HFFc6 (cell line): ENCODE results near the gene GALP. TPM values are rescaled to one million over a fixed set of nuclear protein-coding genes. Genes with fewer than 3 reads are reported as not detected.

ENCODE experiments used
- DNase-seq: peaks from one replicate; pipeline ENCODE4 v3.0.0-alpha.2; 2018
- H3K27ac Mint-ChIP-seq: 2 replicates; pipeline ENCODE4 v1.8.0; 2020; ENCODE audit warnings: mild to moderate bottlenecking, mixed read lengths
- H3K27me3 Mint-ChIP-seq: 2 replicates; pipeline ENCODE4 v1.8.0; 2021; ENCODE audit warnings: mild to moderate bottlenecking, moderate library complexity, mixed read lengths; ENCODE audit not compliant: insufficient read depth
- H3K36me3 Mint-ChIP-seq: 2 replicates; pipeline ENCODE4 v1.8.0; 2021; ENCODE audit warnings: low read depth, mixed read lengths
- H3K4me1 Mint-ChIP-seq: 2 replicates; pipeline ENCODE4 v1.8.0; 2020; ENCODE audit warnings: low read depth, mixed read lengths
- H3K4me3 Mint-ChIP-seq: 2 replicates; pipeline ENCODE4 v1.8.0; 2020; ENCODE audit warnings: mild to moderate bottlenecking, moderate library complexity, mixed read lengths
- H3K9me3 Mint-ChIP-seq: 2 replicates; pipeline ENCODE4 v1.8.0; 2020; ENCODE audit warnings: mild to moderate bottlenecking, mixed read lengths
- total RNA-seq, 6 experiments: library from RNA; stranded (reverse); fragmentation: NEBNext Ultra II Directional; extraction: Animal tissue kit (Norgen Biotek cat#: 25700); gene quantifications; 2 replicates in 1 of 6; 3 replicates in 5 of 6; pipeline ENCODE4 v1.2.3, GENCODE V29; 2021
- TF ChIP-seq, protein P1 (sequence below): fragments of 200-600 bp; sonication (generic); IDR thresholded peaks from 2 replicates; pipeline ENCODE4 v1.5.0; 2021; ENCODE audit warnings: antibody characterized with exemption, mild to moderate bottlenecking

Gene GALP
- total RNA-seq, 6 experiments from 2014 or later: not detected

DNA sequence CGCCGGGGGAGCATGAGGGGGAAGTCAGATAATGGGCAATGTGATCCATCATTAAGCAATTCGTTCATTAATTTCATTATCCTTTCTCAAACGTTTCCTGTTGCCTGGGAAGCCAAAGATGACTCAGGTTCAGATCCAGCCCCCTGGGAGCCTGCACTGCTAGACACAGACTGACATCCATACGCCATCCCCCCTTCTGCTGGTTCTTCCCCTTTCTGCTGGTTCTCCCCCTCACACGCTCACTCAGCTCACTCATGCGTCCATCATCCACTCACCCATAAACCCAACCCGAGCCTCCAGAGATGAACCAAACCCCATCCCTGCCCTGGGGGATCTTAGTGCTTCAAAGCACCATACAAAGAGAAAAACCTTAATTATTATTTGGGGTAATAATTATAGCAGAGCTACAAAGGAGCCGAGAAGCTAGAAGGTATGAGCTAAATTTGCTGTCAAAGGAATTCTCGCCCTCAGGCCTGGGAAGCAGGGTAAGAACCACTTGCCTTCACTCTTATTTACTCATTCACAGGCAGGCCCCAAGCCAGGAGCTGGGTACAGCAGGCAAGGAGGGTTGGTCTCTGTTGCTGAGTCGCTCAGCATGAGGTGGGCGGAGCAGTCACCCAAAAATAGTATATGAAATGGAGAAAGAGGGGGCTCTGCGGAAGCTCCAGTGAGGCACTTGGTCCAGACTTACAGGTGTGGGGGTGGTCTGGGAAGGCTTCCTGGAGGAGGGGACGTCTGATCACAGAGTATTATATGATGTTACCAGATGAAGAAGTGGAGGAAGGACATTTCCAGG lies 41.8 kb upstream of the GALP start:
- peaks cover 14% of the 10 kb centered on the region for H3K4me1 Mint-ChIP-seq
- TF ChIP-seq, protein P1, sequence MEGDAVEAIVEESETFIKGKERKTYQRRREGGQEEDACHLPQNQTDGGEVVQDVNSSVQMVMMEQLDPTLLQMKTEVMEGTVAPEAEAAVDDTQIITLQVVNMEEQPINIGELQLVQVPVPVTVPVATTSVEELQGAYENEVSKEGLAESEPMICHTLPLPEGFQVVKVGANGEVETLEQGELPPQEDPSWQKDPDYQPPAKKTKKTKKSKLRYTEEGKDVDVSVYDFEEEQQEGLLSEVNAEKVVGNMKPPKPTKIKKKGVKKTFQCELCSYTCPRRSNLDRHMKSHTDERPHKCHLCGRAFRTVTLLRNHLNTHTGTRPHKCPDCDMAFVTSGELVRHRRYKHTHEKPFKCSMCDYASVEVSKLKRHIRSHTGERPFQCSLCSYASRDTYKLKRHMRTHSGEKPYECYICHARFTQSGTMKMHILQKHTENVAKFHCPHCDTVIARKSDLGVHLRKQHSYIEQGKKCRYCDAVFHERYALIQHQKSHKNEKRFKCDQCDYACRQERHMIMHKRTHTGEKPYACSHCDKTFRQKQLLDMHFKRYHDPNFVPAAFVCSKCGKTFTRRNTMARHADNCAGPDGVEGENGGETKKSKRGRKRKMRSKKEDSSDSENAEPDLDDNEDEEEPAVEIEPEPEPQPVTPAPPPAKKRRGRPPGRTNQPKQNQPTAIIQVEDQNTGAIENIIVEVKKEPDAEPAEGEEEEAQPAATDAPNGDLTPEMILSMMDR: no peak

GRCh38 chr19:56134654-56134921 lies 41.2 kb upstream of the GALP start:
- Mint-ChIP-seq H3K27ac (peak overlapping the region; percentile 6; the same call in 1 of the 2 replicates), H3K36me3 (no peaks in the 10 kb centered on the region)
- TF ChIP-seq, protein P1: no peak

More for the DNA sequence above, 41.8 kb upstream of the GALP start:
- Mint-ChIP-seq H3K27ac (peak overlapping the region; percentile 6; the same call in 1 of the 2 replicates), H3K4me3 (no peak overlapping the region), H3K9me3 (no peaks in the 10 kb centered on the region), H3K36me3 (no peaks in the 10 kb centered on the region), H3K27me3 (peaks cover 2% of the 10 kb centered on the region; the same call in 1 of the 2 replicates)
- peak; percentile 40 for DNase-seq

DNA sequence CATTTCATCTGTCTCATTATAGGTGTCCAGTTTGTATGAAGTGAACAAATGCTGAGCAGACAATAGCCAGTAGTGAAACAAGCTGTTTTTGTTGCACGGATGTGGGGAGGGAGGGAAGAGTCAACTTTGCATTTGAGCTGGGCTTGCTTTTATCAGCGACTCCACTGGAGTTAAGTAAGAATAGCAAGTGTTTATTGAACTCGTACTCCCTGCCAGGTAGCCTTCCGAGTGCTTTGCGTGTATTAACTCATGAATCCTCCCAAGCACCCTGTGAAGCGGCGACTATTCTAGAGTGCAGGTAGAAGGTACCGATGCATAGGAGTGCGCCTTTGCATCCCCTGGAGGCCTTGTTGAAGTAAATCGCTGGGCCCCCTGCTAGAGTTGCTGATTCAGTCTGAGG lies 39.4 kb upstream of the GALP start:
- no peak for DNase-seq
- Mint-ChIP-seq H3K27me3 (peaks cover 2% of the 10 kb centered on the region; the same call in 1 of the 2 replicates), H3K4me3 (no peak overlapping the region), H3K9me3 (no peaks in the 10 kb centered on the region), H3K4me1 (peaks cover 25% of the 10 kb centered on the region), H3K27ac (no peak overlapping the region), H3K36me3 (no peaks in the 10 kb centered on the region)
- TF ChIP-seq, protein P1: no peak

More at GRCh38 chr19:56134654-56134921, 41.2 kb upstream of the GALP start:
- DNase-seq: no peak
- Mint-ChIP-seq H3K4me3 (no peak overlapping the region), H3K27me3 (peaks cover 2% of the 10 kb centered on the region; the same call in 1 of the 2 replicates), H3K4me1 (peaks cover 16% of the 10 kb centered on the region), H3K9me3 (no peaks in the 10 kb centered on the region)

- H3K36me3 Mint-ChIP-seq: no peaks in the 10 kb centered on the region
- DNase-seq: no peak
- H3K4me3 Mint-ChIP-seq: no peak overlapping the region
- peaks cover 28% of the 10 kb centered on the region for H3K4me1 Mint-ChIP-seq
- TF ChIP-seq, protein P1: no peak
- H3K9me3 Mint-ChIP-seq: no peaks in the 10 kb centered on the region
- H3K27ac Mint-ChIP-seq: no peak overlapping the region
- peaks cover 2% of the 10 kb centered on the region; the same call in 1 of the 2 replicates for H3K27me3 Mint-ChIP-seq
Measured at GRCh38 chr19:56137405-56137804, 38.4 kb upstream of the GALP start.

GRCh38 chr19:56138069-56138468 lies 37.7 kb upstream of the GALP start:
- H3K4me1 Mint-ChIP-seq: peaks cover 27% of the 10 kb centered on the region
- no peak overlapping the region for H3K4me3 Mint-ChIP-seq
- H3K9me3 Mint-ChIP-seq: no peaks in the 10 kb centered on the region
- DNase-seq: no peak
- TF ChIP-seq, protein P1: no peak
- no peaks in the 10 kb centered on the region for H3K36me3 Mint-ChIP-seq
- H3K27me3 Mint-ChIP-seq: peaks cover 2% of the 10 kb centered on the region; the same call in 1 of the 2 replicates
- no peak overlapping the region for H3K27ac Mint-ChIP-seq
